GM23338 (cell line): ENCODE data around the gene NIN. TPM values are rescaled to one million over a fixed set of nuclear protein-coding genes. Genes with fewer than 3 reads are reported as not detected.

ENCODE experiments used
- ATAC-seq: fragments of 200-7000 bp; cut with Tn5 transposase; 3 replicates; pipeline ENCODE4 v1.9.1; 2020
- DNase-seq: peaks from one replicate; pipeline ENCODE4 v3.0.0-alpha.2; 2015; ENCODE audit warnings: low spot score
- H2AFZ ChIP-seq: fragments of 200-600 bp; sonication (generic); 2 replicates; pipeline ENCODE4 v1.8.0; 2016; ENCODE audit warnings: antibody characterized with exemption, mild to moderate bottlenecking, moderate library complexity
- H3F3A ChIP-seq: fragments of 200-600 bp; sonication (generic); replicated peaks from 2 replicates; pipeline ENCODE4 v1.8.0; 2017; ENCODE audit warnings: antibody characterized with exemption, mixed run types, low read depth
- H3K27ac ChIP-seq: fragments of 200-600 bp; sonication (generic); 2 replicates; pipeline ENCODE4 v1.6.1; 2016; ENCODE audit warnings: low read depth
- H3K27me3 ChIP-seq: fragments of 200-600 bp; sonication (generic); 2 replicates; pipeline ENCODE4 v1.8.0; 2016; ENCODE audit warnings: mild to moderate bottlenecking, mixed run types, moderate library complexity; ENCODE audit not compliant: insufficient read depth
- H3K36me3 ChIP-seq: fragments of 200-600 bp; sonication (generic); 2 replicates; pipeline ENCODE4 v1.8.0; 2016; ENCODE audit warnings: mild to moderate bottlenecking; ENCODE audit not compliant: insufficient read depth
- H3K4me1 ChIP-seq: fragments of 200-600 bp; sonication (generic); 2 replicates; pipeline ENCODE4 v1.8.0; 2016; ENCODE audit warnings: mild to moderate bottlenecking, moderate library complexity; ENCODE audit not compliant: insufficient read depth
- H3K4me2 ChIP-seq: fragments of 200-600 bp; sonication (generic); 2 replicates; pipeline ENCODE4 v1.7.1; 2017; ENCODE audit warnings: mixed run types
- H3K4me3 ChIP-seq: fragments of 200-600 bp; sonication (generic); 2 replicates; pipeline ENCODE4 v1.6.1; 2016; ENCODE audit warnings: mixed run types
- H3K79me2 ChIP-seq: fragments of 200-600 bp; sonication (generic); replicated peaks from 2 replicates; pipeline ENCODE4 v1.8.0; 2017; ENCODE audit warnings: mild to moderate bottlenecking; ENCODE audit not compliant: insufficient read depth
- H3K9me2 ChIP-seq: fragments of 200-600 bp; sonication (generic); 2 replicates; pipeline ENCODE4 v1.8.0; 2017; ENCODE audit not compliant: insufficient read depth
- H4K20me1 ChIP-seq: fragments of 200-600 bp; sonication (generic); replicated peaks from 2 replicates; pipeline ENCODE4 v1.8.0; 2017; ENCODE audit warnings: mild to moderate bottlenecking; ENCODE audit not compliant: insufficient read depth
- H3K27ac Mint-ChIP-seq: 2 replicates; pipeline ENCODE4 v1.8.0; 2020; ENCODE audit warnings: inconsistent platforms, mild to moderate bottlenecking, moderate library complexity, mixed read lengths
- H3K27me3 Mint-ChIP-seq: 3 replicates; pipeline ENCODE4 v1.8.0; 2022; ENCODE audit warnings: low read depth, mild to moderate bottlenecking, moderate library complexity, mixed read lengths, inconsistent platforms; ENCODE audit not compliant: insufficient read depth, poor library complexity
- H3K36me3 Mint-ChIP-seq: 3 replicates; pipeline ENCODE4 v1.8.0; 2021; ENCODE audit warnings: low read depth, mild to moderate bottlenecking, inconsistent platforms, moderate library complexity, mixed read lengths
- H3K4me1 Mint-ChIP-seq: 3 replicates; pipeline ENCODE4 v1.8.0; 2020; ENCODE audit warnings: mild to moderate bottlenecking, inconsistent platforms, mixed read lengths
- H3K4me3 Mint-ChIP-seq: 3 replicates; pipeline ENCODE4 v1.8.0; 2021; ENCODE audit warnings: moderate library complexity, mild to moderate bottlenecking, inconsistent platforms, mixed read lengths
- H3K9me3 Mint-ChIP-seq: 3 replicates; pipeline ENCODE4 v1.8.0; 2020; ENCODE audit warnings: moderate library complexity, mild to moderate bottlenecking, inconsistent platforms, mixed read lengths
- CREB1 ChIP-seq: fragments of 250-450 bp; sonication (Bioruptor Pico); IDR thresholded peaks from 2 replicates; pipeline ENCODE4 v1.5.0; 2020; ENCODE audit warnings: low read depth, mild to moderate bottlenecking, moderate library complexity
- EZH2 ChIP-seq: fragments of 200-600 bp; sonication (generic); IDR thresholded peaks from one replicate; pipeline ENCODE4 v1.8.0; 2017; ENCODE audit warnings: antibody characterized with exemption, mild to moderate bottlenecking, low read depth; ENCODE audit not compliant: unreplicated experiment
- EZH2phosphoT487 ChIP-seq: fragments of 200-600 bp; sonication (generic); IDR thresholded peaks from one replicate; pipeline ENCODE4 v1.8.1; 2018; ENCODE audit warnings: antibody characterized with exemption; ENCODE audit not compliant: unreplicated experiment
- JUNB ChIP-seq: IDR thresholded peaks from one replicate; pipeline ENCODE4 v1.6.1; 2016; ENCODE audit warnings: antibody characterized with exemption; ENCODE audit not compliant: unreplicated experiment
- NANOG ChIP-seq: IDR thresholded peaks from 2 replicates; pipeline ENCODE4 v1.6.1; 2016; ENCODE audit warnings: antibody characterized with exemption, borderline replicate concordance
- ZNF114 ChIP-seq: fragments of 250-450 bp; sonication (Bioruptor Pico); IDR thresholded peaks from 2 replicates; pipeline ENCODE4 v1.5.0; 2020; ENCODE audit warnings: mild to moderate bottlenecking, moderate library complexity
- ZNF331 ChIP-seq: fragments of 250-450 bp; sonication (Bioruptor Pico); IDR thresholded peaks from 2 replicates; pipeline ENCODE4 v1.5.0; 2020; ENCODE audit warnings: low read depth, mild to moderate bottlenecking, moderate library complexity
- polyA plus RNA-seq: library from polyadenylated mRNA; unstranded; fragments of >200 nt; fragmentation: Nextera tagmentation; extraction: Ambion mirVana; gene quantifications from 2 replicates; pipeline ENCODE4 v1.2.1, GENCODE V29; 2016
- total RNA-seq: library from RNA; depleted of rRNA; stranded (reverse); fragments of >200 nt; shearing (Covaris generic); gene quantifications from 2 replicates; pipeline ENCODE4 v1.2.3, GENCODE V29; 2014
- TF ChIP-seq, protein P1 (sequence below): IDR thresholded peaks from one replicate; pipeline ENCODE4 v1.6.1; 2018; ENCODE audit warnings: antibody characterized with exemption; ENCODE audit not compliant: unreplicated experiment
- TF ChIP-seq, protein P2 (sequence below): fragments of 250-450 bp; sonication (Bioruptor Pico); IDR thresholded peaks from 2 replicates; pipeline ENCODE4 v1.5.0; 2020; ENCODE audit warnings: mild to moderate bottlenecking, moderate library complexity
- TF ChIP-seq, protein P3 (sequence below): IDR thresholded peaks from 2 replicates; pipeline ENCODE4 v1.6.1; 2016; ENCODE audit warnings: antibody characterized with exemption

Gene NIN
- total and polyA plus RNA-seq, 2 experiments from 2014 or later: 7.4 to 17.4 TPM

DNA sequence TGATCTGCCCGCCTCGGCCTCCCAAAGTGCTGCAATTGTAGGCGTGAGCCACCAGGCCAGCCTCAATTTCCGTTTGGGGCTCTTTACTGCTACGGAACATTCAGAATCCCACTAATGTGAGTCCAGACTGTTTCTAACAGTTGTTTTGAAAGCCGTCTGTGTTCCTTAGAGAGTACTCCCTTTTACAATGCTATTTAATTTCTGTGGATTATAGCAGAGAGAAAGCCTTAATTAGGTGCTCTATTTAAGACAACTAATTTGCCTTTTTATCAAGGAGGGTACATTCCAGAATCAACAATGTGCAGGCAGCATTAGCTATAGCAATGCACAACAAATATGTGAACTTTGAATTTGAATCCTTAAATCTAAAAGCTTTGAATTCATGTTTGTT is 160.1 kb downstream of the NIN start:
- peak overlapping the region; percentile 92 for H3K27ac ChIP-seq
- no peak overlapping the region for H2AFZ ChIP-seq
- no peaks in the 10 kb centered on the region for H3K36me3 ChIP-seq
- Mint-ChIP-seq H3K4me1 (peaks cover 3% of the 10 kb centered on the region), H3K4me3 (no peak overlapping the region), H3K36me3 (no peaks in the 10 kb centered on the region; the same call in 2 of the 3 replicates), H3K9me3 (no peaks in the 10 kb centered on the region), H3K27me3 (peaks cover 4% of the 10 kb centered on the region), H3K27ac (no peak overlapping the region; the same call in 1 of the 2 replicates)
- TF ChIP-seq ZNF114 (CRISPR knock-in tag) (no peak), ZNF331 (no peak), NANOG (no peak), JUNB (no peak), EZH2phosphoT487 (no peak), EZH2 (no peak), CREB1 (CRISPR knock-in tag) (no peak)
- TF ChIP-seq, protein P1, sequence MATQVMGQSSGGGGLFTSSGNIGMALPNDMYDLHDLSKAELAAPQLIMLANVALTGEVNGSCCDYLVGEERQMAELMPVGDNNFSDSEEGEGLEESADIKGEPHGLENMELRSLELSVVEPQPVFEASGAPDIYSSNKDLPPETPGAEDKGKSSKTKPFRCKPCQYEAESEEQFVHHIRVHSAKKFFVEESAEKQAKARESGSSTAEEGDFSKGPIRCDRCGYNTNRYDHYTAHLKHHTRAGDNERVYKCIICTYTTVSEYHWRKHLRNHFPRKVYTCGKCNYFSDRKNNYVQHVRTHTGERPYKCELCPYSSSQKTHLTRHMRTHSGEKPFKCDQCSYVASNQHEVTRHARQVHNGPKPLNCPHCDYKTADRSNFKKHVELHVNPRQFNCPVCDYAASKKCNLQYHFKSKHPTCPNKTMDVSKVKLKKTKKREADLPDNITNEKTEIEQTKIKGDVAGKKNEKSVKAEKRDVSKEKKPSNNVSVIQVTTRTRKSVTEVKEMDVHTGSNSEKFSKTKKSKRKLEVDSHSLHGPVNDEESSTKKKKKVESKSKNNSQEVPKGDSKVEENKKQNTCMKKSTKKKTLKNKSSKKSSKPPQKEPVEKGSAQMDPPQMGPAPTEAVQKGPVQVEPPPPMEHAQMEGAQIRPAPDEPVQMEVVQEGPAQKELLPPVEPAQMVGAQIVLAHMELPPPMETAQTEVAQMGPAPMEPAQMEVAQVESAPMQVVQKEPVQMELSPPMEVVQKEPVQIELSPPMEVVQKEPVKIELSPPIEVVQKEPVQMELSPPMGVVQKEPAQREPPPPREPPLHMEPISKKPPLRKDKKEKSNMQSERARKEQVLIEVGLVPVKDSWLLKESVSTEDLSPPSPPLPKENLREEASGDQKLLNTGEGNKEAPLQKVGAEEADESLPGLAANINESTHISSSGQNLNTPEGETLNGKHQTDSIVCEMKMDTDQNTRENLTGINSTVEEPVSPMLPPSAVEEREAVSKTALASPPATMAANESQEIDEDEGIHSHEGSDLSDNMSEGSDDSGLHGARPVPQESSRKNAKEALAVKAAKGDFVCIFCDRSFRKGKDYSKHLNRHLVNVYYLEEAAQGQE: no peak
- TF ChIP-seq, protein P2, sequence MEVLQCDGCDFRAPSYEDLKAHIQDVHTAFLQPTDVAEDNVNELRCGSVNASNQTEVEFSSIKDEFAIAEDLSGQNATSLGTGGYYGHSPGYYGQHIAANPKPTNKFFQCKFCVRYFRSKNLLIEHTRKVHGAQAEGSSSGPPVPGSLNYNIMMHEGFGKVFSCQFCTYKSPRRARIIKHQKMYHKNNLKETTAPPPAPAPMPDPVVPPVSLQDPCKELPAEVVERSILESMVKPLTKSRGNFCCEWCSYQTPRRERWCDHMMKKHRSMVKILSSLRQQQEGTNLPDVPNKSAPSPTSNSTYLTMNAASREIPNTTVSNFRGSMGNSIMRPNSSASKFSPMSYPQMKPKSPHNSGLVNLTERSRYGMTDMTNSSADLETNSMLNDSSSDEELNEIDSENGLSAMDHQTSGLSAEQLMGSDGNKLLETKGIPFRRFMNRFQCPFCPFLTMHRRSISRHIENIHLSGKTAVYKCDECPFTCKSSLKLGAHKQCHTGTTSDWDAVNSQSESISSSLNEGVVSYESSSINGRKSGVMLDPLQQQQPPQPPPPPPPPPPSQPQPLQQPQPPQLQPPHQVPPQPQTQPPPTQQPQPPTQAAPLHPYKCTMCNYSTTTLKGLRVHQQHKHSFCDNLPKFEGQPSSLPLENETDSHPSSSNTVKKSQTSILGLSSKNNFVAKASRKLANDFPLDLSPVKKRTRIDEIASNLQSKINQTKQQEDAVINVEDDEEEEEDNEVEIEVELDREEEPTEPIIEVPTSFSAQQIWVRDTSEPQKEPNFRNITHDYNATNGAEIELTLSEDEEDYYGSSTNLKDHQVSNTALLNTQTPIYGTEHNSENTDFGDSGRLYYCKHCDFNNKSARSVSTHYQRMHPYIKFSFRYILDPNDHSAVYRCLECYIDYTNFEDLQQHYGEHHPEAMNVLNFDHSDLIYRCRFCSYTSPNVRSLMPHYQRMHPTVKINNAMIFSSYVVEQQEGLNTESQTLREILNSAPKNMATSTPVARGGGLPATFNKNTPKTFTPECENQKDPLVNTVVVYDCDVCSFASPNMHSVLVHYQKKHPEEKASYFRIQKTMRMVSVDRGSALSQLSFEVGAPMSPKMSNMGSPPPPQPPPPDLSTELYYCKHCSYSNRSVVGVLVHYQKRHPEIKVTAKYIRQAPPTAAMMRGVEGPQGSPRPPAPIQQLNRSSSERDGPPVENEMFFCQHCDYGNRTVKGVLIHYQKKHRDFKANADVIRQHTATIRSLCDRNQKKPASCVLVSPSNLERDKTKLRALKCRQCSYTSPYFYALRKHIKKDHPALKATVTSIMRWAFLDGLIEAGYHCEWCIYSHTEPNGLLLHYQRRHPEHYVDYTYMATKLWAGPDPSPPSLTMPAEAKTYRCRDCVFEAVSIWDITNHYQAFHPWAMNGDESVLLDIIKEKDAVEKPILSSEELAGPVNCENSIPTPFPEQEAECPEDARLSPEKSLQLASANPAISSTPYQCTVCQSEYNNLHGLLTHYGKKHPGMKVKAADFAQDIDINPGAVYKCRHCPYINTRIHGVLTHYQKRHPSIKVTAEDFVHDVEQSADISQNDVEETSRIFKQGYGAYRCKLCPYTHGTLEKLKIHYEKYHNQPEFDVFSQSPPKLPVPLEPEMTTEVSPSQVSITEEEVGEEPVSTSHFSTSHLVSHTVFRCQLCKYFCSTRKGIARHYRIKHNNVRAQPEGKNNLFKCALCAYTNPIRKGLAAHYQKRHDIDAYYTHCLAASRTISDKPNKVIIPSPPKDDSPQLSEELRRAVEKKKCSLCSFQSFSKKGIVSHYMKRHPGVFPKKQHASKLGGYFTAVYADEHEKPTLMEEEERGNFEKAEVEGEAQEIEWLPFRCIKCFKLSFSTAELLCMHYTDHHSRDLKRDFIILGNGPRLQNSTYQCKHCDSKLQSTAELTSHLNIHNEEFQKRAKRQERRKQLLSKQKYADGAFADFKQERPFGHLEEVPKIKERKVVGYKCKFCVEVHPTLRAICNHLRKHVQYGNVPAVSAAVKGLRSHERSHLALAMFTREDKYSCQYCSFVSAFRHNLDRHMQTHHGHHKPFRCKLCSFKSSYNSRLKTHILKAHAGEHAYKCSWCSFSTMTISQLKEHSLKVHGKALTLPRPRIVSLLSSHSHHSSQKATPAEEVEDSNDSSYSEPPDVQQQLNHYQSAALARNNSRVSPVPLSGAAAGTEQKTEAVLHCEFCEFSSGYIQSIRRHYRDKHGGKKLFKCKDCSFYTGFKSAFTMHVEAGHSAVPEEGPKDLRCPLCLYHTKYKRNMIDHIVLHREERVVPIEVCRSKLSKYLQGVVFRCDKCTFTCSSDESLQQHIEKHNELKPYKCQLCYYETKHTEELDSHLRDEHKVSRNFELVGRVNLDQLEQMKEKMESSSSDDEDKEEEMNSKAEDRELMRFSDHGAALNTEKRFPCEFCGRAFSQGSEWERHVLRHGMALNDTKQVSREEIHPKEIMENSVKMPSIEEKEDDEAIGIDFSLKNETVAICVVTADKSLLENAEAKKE (CRISPR knock-in tag): no peak
- TF ChIP-seq, protein P3, sequence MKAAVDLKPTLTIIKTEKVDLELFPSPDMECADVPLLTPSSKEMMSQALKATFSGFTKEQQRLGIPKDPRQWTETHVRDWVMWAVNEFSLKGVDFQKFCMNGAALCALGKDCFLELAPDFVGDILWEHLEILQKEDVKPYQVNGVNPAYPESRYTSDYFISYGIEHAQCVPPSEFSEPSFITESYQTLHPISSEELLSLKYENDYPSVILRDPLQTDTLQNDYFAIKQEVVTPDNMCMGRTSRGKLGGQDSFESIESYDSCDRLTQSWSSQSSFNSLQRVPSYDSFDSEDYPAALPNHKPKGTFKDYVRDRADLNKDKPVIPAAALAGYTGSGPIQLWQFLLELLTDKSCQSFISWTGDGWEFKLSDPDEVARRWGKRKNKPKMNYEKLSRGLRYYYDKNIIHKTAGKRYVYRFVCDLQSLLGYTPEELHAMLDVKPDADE: no peak
- no peaks in the 10 kb centered on the region for H3F3A ChIP-seq
- ATAC-seq (no peak), DNase-seq (no peak)
- H3K9me2 ChIP-seq: no peaks in the 10 kb centered on the region
- H3K27me3 ChIP-seq: no peaks in the 10 kb centered on the region
- peaks cover 17% of the 10 kb centered on the region for H3K79me2 ChIP-seq
- H3K4me3 ChIP-seq: no peak overlapping the region
- H4K20me1 ChIP-seq: peaks cover 3% of the 10 kb centered on the region; the same call in 1 of the 2 replicates
- no peak overlapping the region for H3K4me2 ChIP-seq
- peaks cover 23% of the 10 kb centered on the region for H3K4me1 ChIP-seq
